CD4-positive, alpha-beta T cell treated with Interleukin-15 for 1 hour (primary cell): ENCODE data around the gene CTDP1.

Experiments
- DNase-seq: peaks from one replicate; pipeline ENCODE4 v3.0.0-alpha.2; 2020

Gene CTDP1

GRCh38 chr18:79800371-79801180 is 121.0 kb downstream of the CTDP1 start:
- no peak for DNase-seq

DNA sequence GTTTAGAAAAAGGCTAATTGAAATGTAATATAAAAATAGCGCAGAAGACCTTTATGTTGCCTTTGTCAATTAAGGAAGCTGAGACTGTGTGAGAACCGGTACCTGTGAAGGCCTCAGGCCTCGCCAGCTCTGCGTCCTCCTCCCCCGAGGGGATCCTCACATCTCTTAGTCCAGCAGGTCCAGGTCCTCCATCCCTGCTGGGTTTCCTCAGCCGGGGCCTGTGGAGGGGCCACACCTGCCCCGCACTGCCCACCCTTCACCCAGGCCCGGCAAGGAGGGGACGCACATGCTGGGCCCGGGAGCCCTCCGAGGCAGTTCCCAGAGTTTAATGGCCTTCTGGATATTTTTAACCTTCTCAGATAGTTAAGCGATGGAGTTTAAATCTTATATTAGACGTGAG is 121.6 kb downstream of the CTDP1 start:
- DNase-seq, result no peak

- no peak for DNase-seq
Measured at GRCh38 chr18:79801641-79802040, 122.0 kb downstream of the CTDP1 start.

- no peak for DNase-seq
Measured at GRCh38 chr18:79802298-79802697, 122.7 kb downstream of the CTDP1 start.

- no peak for DNase-seq
Measured at GRCh38 chr18:79803611-79804051, 124.0 kb downstream of the CTDP1 start.
